Peyer's patch (tissue), 4 donors: ENCODE results near the gene RGS17. TPM values are rescaled to one million over a fixed set of nuclear protein-coding genes. Genes with fewer than 3 reads are reported as not detected.

Source experiments
- DNase-seq, 3 donors: peaks; one replicate each; pipeline ENCODE4 v3.0.0-alpha.2; 2017 to 2019
- H3K27ac ChIP-seq, 4 donors: fragments of 200-600 bp; sonication (generic); one replicate each; pipeline ENCODE4 v1.5.1; 2016 to 2019
- H3K27me3 ChIP-seq, 2 donors: fragments of 200-600 bp; sonication (generic); one replicate each; pipeline ENCODE4 v1.5.1; 2019
- H3K36me3 ChIP-seq, 3 donors: fragments of 200-600 bp; sonication (generic); one replicate each; pipeline ENCODE4 v1.5.1; 2016 to 2019
- H3K4me1 ChIP-seq, 4 donors: fragments of 200-600 bp; sonication (generic); one replicate each; pipeline ENCODE4 v1.5.1; 2016 to 2019
- H3K4me3 ChIP-seq, 4 donors: fragments of 200-600 bp; sonication (generic); 1 replicate in 3 of 4; 2 replicates in 1 of 4; pipeline ENCODE4 v1.5.1; 2016 to 2019; ENCODE audit warnings: mild to moderate bottlenecking in 1 of 4
- H3K9me3 ChIP-seq, 4 donors: fragments of 200-600 bp; sonication (generic); one replicate each; pipeline ENCODE4 v1.5.1; 2016 to 2019; ENCODE audit warnings: mild to moderate bottlenecking in 1 of 4
- CTCF ChIP-seq, 6 experiments: fragments of 450-650 bp in 4 of 6; fragments of 200-600 bp in 2 of 6; sonication (generic) in 1 of 6; IDR thresholded peaks; one replicate each; pipeline ENCODE4 v1.5.1; 2017 to 2019; ENCODE audit warnings: antibody characterized with exemption in 6 of 6, mild to moderate bottlenecking in 3 of 6, moderate library complexity in 1 of 6
- POLR2A ChIP-seq, 2 donors: fragments of 450-650 bp; IDR thresholded peaks; one replicate each; pipeline ENCODE4 v1.5.1; 2017; ENCODE audit warnings: antibody characterized with exemption in 2 of 2, mild to moderate bottlenecking in 2 of 2, moderate library complexity in 2 of 2
- small RNA-seq, 2 donors: library from RNA; depleted of rRNA; stranded (forward); fragments of <200 nt; gene quantifications; one replicate each; pipeline ENCODE3, GENCODE V24; 2016
- total RNA-seq, 4 donors: library from RNA; depleted of rRNA; stranded (reverse); fragments of >200 nt; gene quantifications; one replicate each; pipeline ENCODE4 v1.1.0, GENCODE V29; 2016

RGS17 gene
- total RNA-seq, 4 donors from 2014 or later, result 0.18 to 2.5 (median 0.67) TPM; not detected in 1

- no peak overlapping the region for H3K4me3 ChIP-seq
- H3K27ac ChIP-seq, result no peak overlapping the region
- no peaks in the 10 kb centered on the region for H3K9me3 ChIP-seq
- no peak for DNase-seq
- H3K36me3 ChIP-seq, result no peaks in the 10 kb centered on the region
- H3K4me1 ChIP-seq, result no peaks in the 10 kb centered on the region
- no peaks in the 10 kb centered on the region for H3K27me3 ChIP-seq
- TF ChIP-seq POLR2A (IDR thresholded peaks at IDR 0.05) (no peak), CTCF (IDR thresholded peaks at IDR 0.05) (no peak)
These were observed 171.7 kb downstream of the RGS17 start for GRCh38 chr6:152959333-152959732.

GRCh38 chr6:152957796-152958195, 173.3 kb downstream of the RGS17 start:
- Histone ChIP-seq H3K9me3 (no peaks in the 10 kb centered on the region), H3K36me3 (no peaks in the 10 kb centered on the region), H3K27me3 (no peaks in the 10 kb centered on the region), H3K27ac (no peak overlapping the region), H3K4me1 (no peaks in the 10 kb centered on the region), H3K4me3 (no peak overlapping the region)
- TF ChIP-seq CTCF (IDR thresholded peaks at IDR 0.05), result no peak
- no peak for TF ChIP-seq POLR2A (IDR thresholded peaks at IDR 0.05)
- no peak for DNase-seq

Small RNA genes lying within 50 kb of the gene (small RNA-seq; reads per million reads assigned to genes)
- gene AL080276.1, result 0 reads per million in 2 donors
- 0 reads per million in 2 donors for gene RNA5SP224

Other genes with a start within 250 kb of the RGS17 start
- gene FBXO5, start 148.2 kb downstream of the RGS17 start, total RNA-seq, result 1 to 10 TPM; 2.7 to 7.4 (median 3.0) TPM
- gene MTRF1L, start 128.6 kb downstream of the RGS17 start, total RNA-seq, result 10 to 100 TPM; 13.6 to 31.4 (median 19.1) TPM